Tibial artery (tissue), 4 donors: ENCODE results near the gene LPAR6.

ENCODE experiments used
- DNase-seq, 2 donors: peaks; one replicate each; pipeline ENCODE4 v3.0.0-alpha.2; 2019
- H3K27ac ChIP-seq, 2 donors: fragments of 200-600 bp; sonication (generic) in 1 of 2; 1 replicate in 1 of 2; 2 replicates in 1 of 2; pipeline ENCODE4 v1.5.1; 2018 to 2019; ENCODE audit warnings: mild to moderate bottlenecking in 1 of 2
- H3K27me3 ChIP-seq, 2 donors: fragments of 200-600 bp; sonication (generic) in 1 of 2; one replicate each; pipeline versions ENCODE4 v1.5.1 to v1.6.0; 2016 to 2019
- H3K36me3 ChIP-seq, 3 donors: fragments of 200-600 bp; sonication (generic) in 2 of 3; one replicate each; pipeline ENCODE4 v1.5.1; 2016 to 2019; ENCODE audit warnings: mild to moderate bottlenecking in 2 of 3
- H3K4me1 ChIP-seq, 4 donors: fragments of 200-600 bp; sonication (generic) in 2 of 4; 1 replicate in 3 of 4; 2 replicates in 1 of 4; pipeline ENCODE4 v1.5.1; 2016 to 2019
- H3K4me3 ChIP-seq, 2 donors: fragments of 200-600 bp; sonication (generic) in 1 of 2; 1 replicate in 1 of 2; 2 replicates in 1 of 2; pipeline ENCODE4 v1.5.1; 2018 to 2019; ENCODE audit warnings: mild to moderate bottlenecking in 2 of 2
- H3K9me3 ChIP-seq, 3 donors: fragments of 200-600 bp; sonication (generic) in 1 of 3; one replicate each; pipeline ENCODE4 v1.5.1; 2016 to 2019
- CTCF ChIP-seq, 2 experiments: fragments of 200-600 bp in 1 of 2; fragments of 450-650 bp in 1 of 2; IDR thresholded peaks; one replicate each; pipeline ENCODE4 v1.5.1; 2017 to 2019; ENCODE audit warnings: antibody characterized with exemption in 2 of 2, mild to moderate bottlenecking in 1 of 2, moderate library complexity in 1 of 2
- intact Hi-C: fragments of 100-400 bp; cut with DNase I; formaldehyde crosslinking; loops from one replicate; pipeline ENCODE4 v1.15.0; 2023; ENCODE audit warnings: low total_unique reads

The LPAR6 gene

GRCh38 chr13:48386816-48387215 lies 26.1 kb downstream of the LPAR6 start:
- intact Hi-C loops: no loop called here
- H3K27ac ChIP-seq: no peak overlapping the region
- no peak for TF ChIP-seq CTCF (IDR thresholded peaks at IDR 0.05)
- no peak overlapping the region for H3K4me3 ChIP-seq
- H3K36me3 ChIP-seq: peaks cover 5 to 9% (median 5%) of the 10 kb centered on the region in 3 donors
- H3K27me3 ChIP-seq: no peaks in the 10 kb centered on the region
- H3K9me3 ChIP-seq: peaks cover 0 to 6% (median 5%) of the 10 kb centered on the region in 3 donors
- DNase-seq: no peak
- no peaks in the 10 kb centered on the region for H3K4me1 ChIP-seq

GRCh38 chr13:48383384-48383783 lies 29.5 kb downstream of the LPAR6 start:
- intact Hi-C loops: no loop called here
- Histone ChIP-seq H3K4me1 (no peaks in the 10 kb centered on the region), H3K27ac (no peak overlapping the region), H3K4me3 (no peak overlapping the region), H3K9me3 (no peaks in the 10 kb centered on the region), H3K27me3 (no peaks in the 10 kb centered on the region), H3K36me3 (peaks cover 4 to 13% (median 7%) of the 10 kb centered on the region in 3 donors)
- no peak for DNase-seq
- TF ChIP-seq CTCF (IDR thresholded peaks at IDR 0.05): no peak

- H3K27me3 ChIP-seq: no peaks in the 10 kb centered on the region
- intact Hi-C loops: no loop called here
- no peak for TF ChIP-seq CTCF (IDR thresholded peaks at IDR 0.05)
- H3K4me3 ChIP-seq: no peak overlapping the region
- no peaks in the 10 kb centered on the region for H3K4me1 ChIP-seq
- no peak for DNase-seq
- peaks cover 4 to 22% (median 18%) of the 10 kb centered on the region in 3 donors for H3K36me3 ChIP-seq
- H3K9me3 ChIP-seq: no peaks in the 10 kb centered on the region
- H3K27ac ChIP-seq: no peak overlapping the region
Observed at GRCh38 chr13:48380581-48380980, 32.3 kb downstream of the LPAR6 start.

- intact Hi-C loops: no loop called here
- DNase-seq: no peak
- H3K27ac ChIP-seq: no peak overlapping the region
- H3K4me3 ChIP-seq: no peak overlapping the region
- H3K9me3 ChIP-seq: no peaks in the 10 kb centered on the region
- no peaks in the 10 kb centered on the region for H3K4me1 ChIP-seq
- no peaks in the 10 kb centered on the region for H3K27me3 ChIP-seq
- no peak for TF ChIP-seq CTCF (IDR thresholded peaks at IDR 0.05)
- peaks cover 10 to 32% (median 32%) of the 10 kb centered on the region in 3 donors for H3K36me3 ChIP-seq
Observed at GRCh38 chr13:48377857-48378256, 35.1 kb downstream of the LPAR6 start.

- Histone ChIP-seq H3K27ac (no peak overlapping the region), H3K4me1 (no peaks in the 10 kb centered on the region), H3K27me3 (no peaks in the 10 kb centered on the region), H3K36me3 (peaks cover 6 to 25% (median 20%) of the 10 kb centered on the region in 3 donors), H3K4me3 (no peak overlapping the region), H3K9me3 (no peaks in the 10 kb centered on the region)
- intact Hi-C loops: no loop called here
- no peak for DNase-seq
- no peak for TF ChIP-seq CTCF (IDR thresholded peaks at IDR 0.05)
Observed at GRCh38 chr13:48370815-48371214, 42.1 kb downstream of the LPAR6 start.

- H3K27me3 ChIP-seq: no peaks in the 10 kb centered on the region
- no peak overlapping the region for H3K27ac ChIP-seq
- DNase-seq: no peak
- intact Hi-C loops: no loop called here
- H3K9me3 ChIP-seq: no peaks in the 10 kb centered on the region
- H3K4me1 ChIP-seq: no peaks in the 10 kb centered on the region
- no peak overlapping the region for H3K4me3 ChIP-seq
- peaks cover 6 to 28% (median 18%) of the 10 kb centered on the region in 3 donors for H3K36me3 ChIP-seq
- no peak for TF ChIP-seq CTCF (IDR thresholded peaks at IDR 0.05)
Observed at GRCh38 chr13:48369988-48370387, 42.9 kb downstream of the LPAR6 start.
